CD4-positive, alpha-beta T cell (primary cell): ENCODE data around the gene SUPT4H1. TPM values are rescaled to one million over a fixed set of nuclear protein-coding genes. Genes with fewer than 3 reads are reported as not detected.

Source experiments
- ATAC-seq: fragments of 200-7000 bp; cut with Tn5 transposase; one replicate; pipeline ENCODE4 v1.10.0; 2022; ENCODE audit warnings: mild to moderate bottlenecking; ENCODE audit not compliant: poor library complexity
- CTCF ChIA-PET: fragments of 350-600 bp; sonication (Branson Sonifier 250); formaldehyde crosslinking; loops from one replicate; lab custom pipeline; 2021; ENCODE audit warnings: antibody characterized with exemption, inconsistent platforms; lab: Charles Lee
- POLR2A ChIA-PET: fragments of 350-600 bp; sonication (Branson Sonifier 250); formaldehyde crosslinking; loops from one replicate; lab custom pipeline; 2021; ENCODE audit warnings: antibody characterized with exemption, inconsistent platforms; lab: Charles Lee
- DNase-seq, 14 experiments: peaks; one replicate each; pipeline ENCODE4 v3.0.0-alpha.2; 2013 to 2020; ENCODE audit warnings: mixed read lengths in 2 of 14
- H3K27ac ChIP-seq, 2 donors: one replicate each; pipeline versions ENCODE4 v1.5.1 to v1.7.0; 2013; ENCODE audit warnings: low read length in 2 of 2, low read depth in 1 of 2, mild to moderate bottlenecking in 1 of 2
- H3K27me3 ChIP-seq, 2 experiments: 1 replicate in 1 of 2; 2 replicates in 1 of 2; pipeline versions ENCODE4 v1.6.1 to v1.7.0; 2013; ENCODE audit warnings: low read length in 2 of 2, control low read depth in 1 of 2, mild to moderate bottlenecking in 1 of 2, moderate library complexity in 1 of 2; ENCODE audit not compliant: insufficient read depth in 2 of 2, control insufficient read depth in 1 of 2
- H3K36me3 ChIP-seq: one replicate; pipeline ENCODE4 v1.6.1; 2013; ENCODE audit warnings: low read length, control low read depth; ENCODE audit not compliant: insufficient read depth
- H3K4me1 ChIP-seq: one replicate; pipeline ENCODE4 v1.6.1; 2013; ENCODE audit warnings: low read length, control low read depth; ENCODE audit not compliant: insufficient read depth
- H3K4me3 ChIP-seq: one replicate; pipeline ENCODE4 v1.5.1; 2013; ENCODE audit warnings: mild to moderate bottlenecking, low read length, moderate library complexity
- H3K9me3 ChIP-seq, 2 experiments: 1 replicate in 1 of 2; 2 replicates in 1 of 2; pipeline versions ENCODE4 v1.6.1 to v1.7.0; 2013; ENCODE audit warnings: low read length in 2 of 2, mild to moderate bottlenecking in 2 of 2, control low read depth in 1 of 2, moderate library complexity in 1 of 2; ENCODE audit not compliant: control insufficient read depth in 1 of 2, insufficient read depth in 1 of 2
- H3K27ac Mint-ChIP-seq: one replicate; pipeline ENCODE4 v1.8.0; 2020; ENCODE audit warnings: mixed read lengths
- H3K27me3 Mint-ChIP-seq: one replicate; pipeline ENCODE4 v1.8.0; 2021; ENCODE audit warnings: mixed read lengths
- H3K36me3 Mint-ChIP-seq: one replicate; pipeline ENCODE4 v1.8.0; 2021; ENCODE audit warnings: low read depth, mixed read lengths
- H3K4me1 Mint-ChIP-seq: one replicate; pipeline ENCODE4 v1.8.0; 2021; ENCODE audit warnings: low read depth, mixed read lengths
- H3K4me3 Mint-ChIP-seq: one replicate; pipeline ENCODE4 v1.8.0; 2020; ENCODE audit warnings: mild to moderate bottlenecking, mixed read lengths
- H3K9me3 Mint-ChIP-seq: one replicate; pipeline ENCODE4 v1.8.0; 2020; ENCODE audit warnings: mixed read lengths
- intact Hi-C, 2 experiments: fragments of 100-400 bp; cut with DNase I in 1 of 2; cut with micrococcal nuclease in 1 of 2; formaldehyde crosslinking; loops; one replicate each; pipeline versions ENCODE4 v1.15.1 to v1.9.0; 2023 to 2025; cut with DNase I, micrococcal nuclease
- total RNA-seq, 174 experiments: library from RNA in 2 of 174; stranded (reverse) in 2 of 174; gene quantifications; one replicate each; pipeline ENCODE4 v1.2.3 and lab custom pipeline; 2021 to 2026
- TF ChIP-seq, protein P1 (sequence below): fragments of 200-600 bp; IDR thresholded peaks from one replicate; pipeline ENCODE4 v1.8.0; 2022; ENCODE audit warnings: antibody characterized with exemption, mild to moderate bottlenecking

The SUPT4H1 gene
- total RNA-seq, 2 experiments from 2014 or later: 46.5 to 47.0 TPM

DNA sequence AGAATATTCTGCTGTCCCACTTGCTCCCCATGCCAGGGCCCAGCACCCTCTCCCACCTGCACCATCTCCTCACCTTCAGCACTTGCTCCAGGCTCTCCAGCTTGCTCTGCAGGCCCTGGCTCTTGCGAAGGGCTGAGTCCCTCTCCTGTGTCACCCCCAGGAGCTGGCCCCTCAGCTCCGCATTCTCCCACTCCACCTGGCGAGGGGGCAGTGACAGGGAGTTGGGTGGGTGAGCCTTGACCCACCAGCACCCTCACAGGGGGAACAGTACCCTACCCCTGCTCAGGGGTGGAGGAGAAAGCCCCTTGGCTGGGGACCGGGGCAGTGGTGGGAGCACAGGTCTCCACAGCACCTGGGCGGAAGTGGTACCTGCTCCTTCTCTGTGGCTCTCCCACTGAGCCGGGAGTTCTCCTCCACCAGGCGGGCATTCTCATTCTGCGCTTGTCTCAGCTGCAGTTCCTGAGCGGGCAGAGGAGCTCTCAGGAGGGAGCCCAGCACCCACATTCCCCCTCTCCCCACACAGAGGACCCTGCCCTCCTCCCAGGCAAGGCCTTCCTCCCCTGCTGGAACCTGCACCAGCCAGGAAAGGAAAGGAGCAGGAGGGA lies 29.3 kb downstream of the SUPT4H1 start:
- no peak overlapping the region for H3K4me3 Mint-ChIP-seq
- H3K9me3 ChIP-seq: no peaks in the 10 kb centered on the region
- peaks cover 44% of the 10 kb centered on the region for H3K4me1 ChIP-seq
- TF ChIP-seq, protein P1, sequence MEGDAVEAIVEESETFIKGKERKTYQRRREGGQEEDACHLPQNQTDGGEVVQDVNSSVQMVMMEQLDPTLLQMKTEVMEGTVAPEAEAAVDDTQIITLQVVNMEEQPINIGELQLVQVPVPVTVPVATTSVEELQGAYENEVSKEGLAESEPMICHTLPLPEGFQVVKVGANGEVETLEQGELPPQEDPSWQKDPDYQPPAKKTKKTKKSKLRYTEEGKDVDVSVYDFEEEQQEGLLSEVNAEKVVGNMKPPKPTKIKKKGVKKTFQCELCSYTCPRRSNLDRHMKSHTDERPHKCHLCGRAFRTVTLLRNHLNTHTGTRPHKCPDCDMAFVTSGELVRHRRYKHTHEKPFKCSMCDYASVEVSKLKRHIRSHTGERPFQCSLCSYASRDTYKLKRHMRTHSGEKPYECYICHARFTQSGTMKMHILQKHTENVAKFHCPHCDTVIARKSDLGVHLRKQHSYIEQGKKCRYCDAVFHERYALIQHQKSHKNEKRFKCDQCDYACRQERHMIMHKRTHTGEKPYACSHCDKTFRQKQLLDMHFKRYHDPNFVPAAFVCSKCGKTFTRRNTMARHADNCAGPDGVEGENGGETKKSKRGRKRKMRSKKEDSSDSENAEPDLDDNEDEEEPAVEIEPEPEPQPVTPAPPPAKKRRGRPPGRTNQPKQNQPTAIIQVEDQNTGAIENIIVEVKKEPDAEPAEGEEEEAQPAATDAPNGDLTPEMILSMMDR: no peak
- intact Hi-C loops: no loop called here
- no peak overlapping the region for H3K27ac ChIP-seq
- no peaks in the 10 kb centered on the region for H3K9me3 Mint-ChIP-seq
- ATAC-seq (no peak), DNase-seq (no peak)
- H3K4me3 ChIP-seq: no peak overlapping the region
- peaks cover 9% of the 10 kb centered on the region for H3K36me3 ChIP-seq
- H3K27ac Mint-ChIP-seq: no peak overlapping the region
- H3K27me3 Mint-ChIP-seq: no peaks in the 10 kb centered on the region
- peaks cover 22% of the 10 kb centered on the region for H3K4me1 Mint-ChIP-seq
- no peaks in the 10 kb centered on the region for H3K27me3 ChIP-seq
- POLR2A ChIA-PET: interaction anchor here (0.6 to 22.3 kb wide), 5 partner anchors 17 to 309 kb away, joined by 3 to 1359 read pairs (median 3); partner anchors contain the start of genes RNF43 and SUPT4H1
- peaks cover 4% of the 10 kb centered on the region for H3K36me3 Mint-ChIP-seq
- CTCF ChIA-PET: interaction anchor here (0.9 to 6.3 kb wide), 3 partner anchors 19 to 95 kb away, joined by 4 to 211 read pairs (median 4); partner anchors contain the start of gene RNF43

DNA sequence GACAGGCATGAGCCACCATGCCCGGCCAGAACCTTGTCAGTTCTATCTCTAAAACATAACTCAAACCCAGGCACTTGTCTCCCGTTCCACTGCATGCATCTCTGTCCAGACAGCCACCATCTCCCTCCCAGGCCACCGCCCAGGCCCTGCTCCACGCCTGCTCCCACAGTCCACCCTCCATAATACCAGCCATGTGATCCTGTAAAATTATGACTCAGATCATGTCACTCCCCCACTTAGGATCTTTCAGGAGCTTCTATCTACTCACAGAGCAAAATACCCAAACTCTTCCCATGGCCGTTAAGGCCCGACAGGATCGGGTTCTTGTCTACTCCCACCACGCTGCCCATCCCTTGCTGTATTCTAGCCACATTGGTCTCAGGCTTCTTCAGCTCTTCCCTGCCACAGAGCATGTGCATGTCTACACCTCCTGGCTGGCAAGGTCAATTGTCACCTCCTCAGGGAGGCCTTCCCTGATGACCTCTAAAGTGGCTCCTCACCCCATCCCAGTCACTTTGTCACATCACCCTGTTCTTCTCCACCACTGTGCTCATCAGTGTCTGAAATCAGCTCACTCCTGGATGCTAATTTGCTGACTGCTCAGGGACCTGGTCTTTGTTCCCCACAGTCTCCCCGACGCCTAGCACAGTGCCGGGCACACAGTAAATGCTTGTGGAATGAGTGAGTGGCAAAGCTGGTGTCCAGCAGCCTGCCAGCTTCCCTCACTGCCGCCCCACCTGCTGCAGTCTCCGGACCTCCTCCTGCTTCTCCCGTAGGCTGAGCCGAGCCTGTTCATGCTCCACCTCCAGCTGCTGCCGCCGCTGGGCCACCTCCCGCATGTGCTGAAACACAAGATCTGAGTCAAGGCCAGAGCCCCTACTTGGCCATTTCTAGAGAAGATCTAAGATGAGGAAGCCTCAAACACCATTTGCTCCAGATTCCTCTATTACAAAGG lies 30.2 kb downstream of the SUPT4H1 start:
- Histone ChIP-seq H3K4me1 (peaks cover 42% of the 10 kb centered on the region), H3K27ac (no peak overlapping the region), H3K36me3 (peaks cover 9% of the 10 kb centered on the region), H3K9me3 (no peaks in the 10 kb centered on the region), H3K27me3 (no peaks in the 10 kb centered on the region), H3K4me3 (no peak overlapping the region)
- TF ChIP-seq, protein P1: no peak
- Mint-ChIP-seq H3K27ac (no peak overlapping the region), H3K9me3 (no peaks in the 10 kb centered on the region), H3K27me3 (no peaks in the 10 kb centered on the region), H3K4me1 (peaks cover 23% of the 10 kb centered on the region), H3K4me3 (no peak overlapping the region), H3K36me3 (peaks cover 4% of the 10 kb centered on the region)
- no peak for ATAC-seq
- intact Hi-C loops: no loop called here
- ChIA-PET POLR2A (interaction anchor here (0.6 to 22.3 kb wide), 3 partner anchors 17 to 194 kb away, joined by 3 to 1359 read pairs (median 157); partner anchors contain the start of gene SUPT4H1), CTCF (interaction anchor here (0.6 to 6.3 kb wide), 3 partner anchors 21 to 219 kb away, joined by 3 to 211 read pairs (median 4); partner anchors contain the start of gene RNF43)
- DNase-seq: no peak

DNA sequence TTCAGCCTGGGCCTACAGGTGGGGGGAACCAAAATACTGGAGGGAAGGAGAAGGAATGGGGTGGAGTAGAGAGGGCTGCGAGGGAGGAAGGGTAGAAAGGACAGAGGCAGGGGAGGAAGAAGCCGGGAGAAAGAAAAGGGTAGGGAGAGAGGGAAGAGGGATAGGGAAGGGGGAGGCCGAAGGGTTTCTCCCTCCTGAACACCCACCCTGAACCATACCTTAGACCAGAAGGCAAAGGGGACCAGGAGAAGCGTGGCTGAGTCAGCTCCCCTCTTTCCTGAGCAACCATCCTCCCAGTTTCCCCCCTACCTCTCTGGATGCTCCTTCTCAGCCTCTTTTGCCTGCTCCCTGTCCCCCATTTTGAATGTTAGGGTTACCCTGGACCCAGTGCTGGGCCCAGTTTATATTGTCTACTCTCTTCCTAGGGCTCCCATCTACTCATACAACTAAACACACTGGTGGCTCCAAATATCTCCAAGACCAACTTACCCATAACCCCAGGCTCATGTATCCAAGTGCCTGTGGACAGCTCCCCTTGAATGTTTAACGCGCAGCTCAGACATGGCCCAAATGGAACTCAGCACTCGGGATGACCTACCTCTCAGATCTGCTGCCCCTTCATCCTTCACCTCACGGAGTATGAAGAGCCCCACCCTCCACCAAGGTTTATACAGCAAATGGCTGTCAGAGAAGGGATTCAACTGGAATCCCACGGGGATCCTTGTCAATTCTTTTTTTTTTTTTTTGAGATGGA lies 31.3 kb downstream of the SUPT4H1 start:
- H3K4me3 ChIP-seq: no peak overlapping the region
- ATAC-seq (no peak), DNase-seq (no peak)
- ChIA-PET POLR2A (interaction anchor here (8.7 to 22.3 kb wide), 2 partner anchors 18 to 32 kb away, joined by 157 to 1359 read pairs; partner anchors contain the start of gene SUPT4H1), CTCF (interaction anchor here (0.6 to 6.3 kb wide), 2 partner anchors 22 to 218 kb away, joined by 3 to 211 read pairs; no protein-coding TSS in a partner anchor)
- no peaks in the 10 kb centered on the region for H3K9me3 Mint-ChIP-seq
- H3K27ac ChIP-seq: no peak overlapping the region
- peaks cover 4% of the 10 kb centered on the region for H3K36me3 Mint-ChIP-seq
- no peaks in the 10 kb centered on the region for H3K9me3 ChIP-seq
- peak overlapping the region; percentile 71 for H3K27ac Mint-ChIP-seq
- H3K4me1 ChIP-seq: peaks cover 31% of the 10 kb centered on the region
- H3K27me3 Mint-ChIP-seq: no peaks in the 10 kb centered on the region
- H3K4me3 Mint-ChIP-seq: no peak overlapping the region
- peaks cover 9% of the 10 kb centered on the region for H3K36me3 ChIP-seq
- H3K4me1 Mint-ChIP-seq: peaks cover 15% of the 10 kb centered on the region
- no peaks in the 10 kb centered on the region for H3K27me3 ChIP-seq
- intact Hi-C loops: no loop called here
- TF ChIP-seq, protein P1: no peak
